C4-2B (cell line): ENCODE measurements around the gene TIPARP.

Experiments used
- ZFX ChIP-seq: fragments of 450-650 bp; IDR thresholded peaks from 2 replicates; pipeline ENCODE4 v1.6.1; 2017
- TF ChIP-seq, protein P1 (sequence below): fragments of 450-650 bp; conservative IDR thresholded peaks from 2 replicates; pipeline ENCODE4 v1.5.1; 2017; ENCODE audit warnings: mild to moderate bottlenecking

DNA sequence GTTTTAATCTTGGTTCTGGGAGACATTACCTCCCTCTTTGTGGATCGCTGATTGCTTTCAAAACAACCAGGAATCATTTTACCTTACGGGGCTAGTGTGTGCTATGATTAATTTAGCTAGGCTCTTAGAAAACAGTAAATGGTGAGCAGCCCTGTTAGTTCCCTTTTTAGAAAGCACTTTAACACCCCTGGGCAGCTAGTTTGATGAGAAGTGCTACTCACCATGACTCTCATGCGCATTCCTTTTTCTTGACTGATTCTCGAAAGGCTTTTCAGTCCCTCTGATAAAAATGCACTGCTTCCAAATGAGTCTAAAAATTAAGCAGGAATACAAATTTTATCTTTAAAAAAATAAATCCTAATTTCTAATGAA lies 76.5 kb downstream of the TIPARP start:
- TF ChIP-seq, protein P1, sequence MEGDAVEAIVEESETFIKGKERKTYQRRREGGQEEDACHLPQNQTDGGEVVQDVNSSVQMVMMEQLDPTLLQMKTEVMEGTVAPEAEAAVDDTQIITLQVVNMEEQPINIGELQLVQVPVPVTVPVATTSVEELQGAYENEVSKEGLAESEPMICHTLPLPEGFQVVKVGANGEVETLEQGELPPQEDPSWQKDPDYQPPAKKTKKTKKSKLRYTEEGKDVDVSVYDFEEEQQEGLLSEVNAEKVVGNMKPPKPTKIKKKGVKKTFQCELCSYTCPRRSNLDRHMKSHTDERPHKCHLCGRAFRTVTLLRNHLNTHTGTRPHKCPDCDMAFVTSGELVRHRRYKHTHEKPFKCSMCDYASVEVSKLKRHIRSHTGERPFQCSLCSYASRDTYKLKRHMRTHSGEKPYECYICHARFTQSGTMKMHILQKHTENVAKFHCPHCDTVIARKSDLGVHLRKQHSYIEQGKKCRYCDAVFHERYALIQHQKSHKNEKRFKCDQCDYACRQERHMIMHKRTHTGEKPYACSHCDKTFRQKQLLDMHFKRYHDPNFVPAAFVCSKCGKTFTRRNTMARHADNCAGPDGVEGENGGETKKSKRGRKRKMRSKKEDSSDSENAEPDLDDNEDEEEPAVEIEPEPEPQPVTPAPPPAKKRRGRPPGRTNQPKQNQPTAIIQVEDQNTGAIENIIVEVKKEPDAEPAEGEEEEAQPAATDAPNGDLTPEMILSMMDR = no peak
- no peak for TF ChIP-seq ZFX
